GM12874 (cell line): ENCODE data around the gene RPS21.

ENCODE experiments used
- TF ChIP-seq, protein P1 (sequence below): IDR thresholded peaks from 2 replicates; pipeline ENCODE4 v1.5.1; 2011; ENCODE audit warnings: low read depth, mild to moderate bottlenecking, control low read depth, low read length, moderate library complexity; ENCODE audit not compliant: insufficient read depth

The RPS21 gene

DNA sequence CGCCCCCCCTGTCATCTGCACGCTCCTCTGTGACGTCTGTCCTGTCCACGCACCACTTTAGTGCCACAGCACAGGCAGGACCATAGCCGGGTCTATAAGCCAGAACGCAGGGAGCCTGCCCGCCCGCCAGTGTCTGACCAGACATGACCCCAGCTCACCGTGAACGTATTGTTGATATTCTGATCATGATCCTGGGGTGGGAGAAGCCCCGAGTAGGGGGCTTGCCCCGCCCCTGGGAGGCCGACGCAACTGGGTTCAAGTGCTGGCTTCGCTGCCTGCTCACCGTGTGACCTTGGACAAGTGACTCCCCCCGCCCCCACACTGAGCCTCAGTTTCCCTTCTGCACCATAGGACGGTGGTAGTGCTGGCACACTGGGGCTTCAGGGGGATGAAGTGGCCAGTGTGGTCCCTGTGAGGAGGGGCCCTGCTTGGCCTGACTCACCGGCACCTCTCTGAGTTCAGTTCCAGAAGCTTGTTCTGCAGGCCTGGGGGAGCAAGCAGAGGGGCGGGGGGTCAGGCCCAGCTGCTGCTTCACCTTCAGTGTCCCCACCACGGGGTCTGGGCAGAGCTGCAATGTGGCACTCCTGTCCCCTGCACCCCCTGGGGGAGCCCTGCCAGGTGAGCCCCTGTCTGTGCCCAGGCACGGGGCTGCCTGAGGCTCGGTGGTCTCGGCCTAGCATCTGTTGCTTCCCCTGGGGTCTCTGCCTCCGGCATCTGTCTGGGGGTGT is 31.2 kb downstream of the RPS21 start:
- TF ChIP-seq, protein P1, sequence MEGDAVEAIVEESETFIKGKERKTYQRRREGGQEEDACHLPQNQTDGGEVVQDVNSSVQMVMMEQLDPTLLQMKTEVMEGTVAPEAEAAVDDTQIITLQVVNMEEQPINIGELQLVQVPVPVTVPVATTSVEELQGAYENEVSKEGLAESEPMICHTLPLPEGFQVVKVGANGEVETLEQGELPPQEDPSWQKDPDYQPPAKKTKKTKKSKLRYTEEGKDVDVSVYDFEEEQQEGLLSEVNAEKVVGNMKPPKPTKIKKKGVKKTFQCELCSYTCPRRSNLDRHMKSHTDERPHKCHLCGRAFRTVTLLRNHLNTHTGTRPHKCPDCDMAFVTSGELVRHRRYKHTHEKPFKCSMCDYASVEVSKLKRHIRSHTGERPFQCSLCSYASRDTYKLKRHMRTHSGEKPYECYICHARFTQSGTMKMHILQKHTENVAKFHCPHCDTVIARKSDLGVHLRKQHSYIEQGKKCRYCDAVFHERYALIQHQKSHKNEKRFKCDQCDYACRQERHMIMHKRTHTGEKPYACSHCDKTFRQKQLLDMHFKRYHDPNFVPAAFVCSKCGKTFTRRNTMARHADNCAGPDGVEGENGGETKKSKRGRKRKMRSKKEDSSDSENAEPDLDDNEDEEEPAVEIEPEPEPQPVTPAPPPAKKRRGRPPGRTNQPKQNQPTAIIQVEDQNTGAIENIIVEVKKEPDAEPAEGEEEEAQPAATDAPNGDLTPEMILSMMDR: no peak

DNA sequence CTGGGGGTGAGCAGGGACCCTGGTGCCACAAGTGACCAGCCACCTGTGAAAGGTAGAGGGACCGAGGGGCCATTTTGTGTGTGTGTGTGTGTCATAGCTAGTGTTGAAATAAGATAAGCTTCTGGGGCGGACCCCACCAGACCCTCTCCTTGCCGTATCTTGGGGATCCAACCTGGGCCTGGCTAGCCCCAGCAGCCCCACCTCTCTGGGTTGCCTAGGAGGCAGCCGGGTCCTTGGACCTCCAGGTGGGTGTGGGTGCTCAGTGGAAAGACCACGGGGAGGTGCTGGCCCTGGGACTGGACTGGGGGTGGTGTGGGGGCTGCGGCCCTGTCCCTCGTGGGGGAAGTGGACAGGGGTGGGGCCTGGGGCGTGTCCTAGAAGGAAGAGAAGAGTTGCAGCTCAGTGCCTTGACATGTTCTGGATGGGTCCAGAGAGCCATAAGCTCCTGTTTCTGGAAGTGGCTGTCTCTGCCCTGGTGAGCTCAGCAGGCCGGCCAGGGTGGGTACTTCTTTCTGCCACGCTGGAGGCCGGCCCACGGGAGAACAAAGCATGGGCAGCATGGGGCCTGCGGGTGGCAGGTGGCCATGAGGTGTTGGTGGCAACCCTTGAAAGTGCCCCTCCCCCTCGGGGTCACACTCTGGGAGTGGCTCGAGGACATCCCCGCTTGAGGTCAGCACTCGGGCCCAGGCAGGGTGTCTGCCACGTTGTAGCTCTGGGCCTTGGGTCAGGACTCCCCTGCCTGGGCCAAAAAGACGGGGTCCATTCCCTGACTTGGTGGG is 32.0 kb downstream of the RPS21 start:
- TF ChIP-seq, protein P1: no peak

DNA sequence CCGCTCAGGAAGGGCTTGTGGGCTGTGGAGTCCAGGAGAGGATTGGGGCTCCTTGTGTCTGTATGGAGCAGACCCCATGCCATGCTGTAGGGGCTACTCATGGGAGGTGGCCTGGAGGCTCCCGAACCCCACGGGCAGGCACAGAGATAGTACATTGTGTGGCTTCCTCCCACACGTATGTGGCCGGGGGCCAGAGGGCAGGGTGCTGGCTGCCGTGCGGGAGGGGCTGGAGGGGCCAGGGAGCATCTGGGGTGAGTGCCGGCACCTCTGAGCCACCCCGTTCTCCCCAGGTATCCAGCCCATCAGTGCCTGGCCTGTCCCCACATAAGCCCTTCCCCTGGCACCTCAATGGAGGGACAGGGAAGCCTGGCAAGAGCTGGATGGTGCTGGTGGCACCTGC is 32.9 kb downstream of the RPS21 start:
- TF ChIP-seq, protein P1: no peak

DNA sequence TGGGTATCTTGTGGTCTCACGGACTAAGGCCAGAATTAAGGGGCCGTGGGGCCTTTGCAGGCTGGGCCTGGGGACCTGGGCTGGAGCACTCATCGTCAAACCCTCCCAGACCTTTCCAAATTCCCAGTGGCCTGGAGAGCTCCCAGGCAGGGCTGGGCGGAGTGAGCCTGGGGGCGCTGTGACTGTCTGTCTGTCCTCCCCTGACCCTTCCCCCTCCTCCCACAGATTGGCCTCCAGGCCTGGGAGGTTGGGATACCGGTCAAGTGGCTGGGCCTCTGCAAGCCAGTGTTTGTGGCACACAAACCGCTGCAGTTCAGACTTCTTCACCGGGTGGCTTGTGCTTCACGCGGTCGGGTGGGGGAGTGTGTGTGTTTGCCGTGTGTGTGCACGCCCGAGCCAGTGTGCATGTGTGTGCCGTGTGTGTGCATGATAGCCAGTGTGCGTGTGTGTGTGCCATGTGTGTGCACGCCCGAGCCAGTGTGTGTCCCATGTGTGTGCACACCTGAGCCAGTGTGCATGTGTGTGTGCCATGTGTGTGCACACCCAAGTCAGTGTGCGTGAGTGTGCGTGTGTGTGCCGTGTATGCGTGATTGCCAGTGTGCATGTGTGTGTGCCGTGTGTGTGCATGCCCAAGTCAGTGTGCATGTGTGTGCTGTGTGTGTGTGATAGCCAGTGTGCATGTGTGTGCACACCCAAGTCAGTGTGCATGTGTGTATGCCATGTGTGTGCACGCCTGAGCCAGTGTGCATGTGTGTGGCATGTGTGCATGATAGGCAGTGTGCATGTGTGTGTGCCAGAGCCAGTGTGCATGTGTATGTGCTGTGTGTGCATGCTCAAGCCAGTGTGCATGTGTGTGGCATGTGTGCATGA is 34.2 kb downstream of the RPS21 start:
- TF ChIP-seq, protein P1: no peak

DNA sequence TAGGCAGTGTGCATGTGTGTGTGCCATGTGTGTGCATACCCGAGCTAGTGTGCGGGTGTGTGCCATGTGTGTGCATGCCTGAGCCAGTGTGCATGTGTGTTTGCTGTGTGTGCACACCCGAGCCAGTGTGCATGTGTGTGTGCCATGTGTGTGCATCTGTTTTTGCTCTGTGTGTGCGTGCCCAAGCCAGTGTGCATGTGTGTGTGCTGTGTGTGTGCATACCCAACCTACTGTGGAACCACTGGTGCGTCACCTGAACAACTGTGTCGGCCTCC is 34.8 kb downstream of the RPS21 start:
- TF ChIP-seq, protein P1: no peak

DNA sequence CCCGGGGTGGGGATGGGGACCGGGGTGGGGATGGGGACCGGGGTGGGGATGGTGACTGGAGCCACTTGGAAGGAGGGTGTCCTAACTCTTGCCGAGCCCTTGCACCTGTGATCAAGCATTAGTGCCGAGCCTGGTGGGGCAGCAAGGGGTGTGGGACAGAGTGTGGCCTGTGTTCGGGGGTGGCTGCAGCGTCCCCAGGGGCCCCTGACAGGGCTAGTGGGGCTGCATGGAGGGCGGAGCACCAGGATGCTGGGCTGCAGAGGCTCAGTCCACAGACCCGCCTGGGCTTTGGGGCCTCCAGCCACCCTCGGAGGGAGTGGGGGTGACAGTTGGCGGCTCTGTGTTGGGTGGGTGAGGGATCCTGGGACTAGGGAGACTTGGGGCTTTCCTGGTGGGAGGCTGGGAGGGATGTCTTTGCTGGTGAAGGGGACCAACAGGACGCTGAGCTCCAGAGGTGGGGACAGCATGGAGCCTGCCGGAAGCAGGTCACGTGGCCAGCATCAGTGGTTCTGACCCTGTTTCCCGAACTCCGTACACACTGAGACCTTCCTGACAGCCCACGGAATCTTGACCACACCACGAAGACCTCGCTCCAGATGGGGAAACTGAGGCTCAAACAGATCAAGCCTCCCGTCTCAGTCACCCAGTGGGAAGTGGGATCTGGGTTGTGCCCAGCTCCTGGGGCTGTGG is 35.9 kb downstream of the RPS21 start:
- TF ChIP-seq, protein P1: no peak

DNA sequence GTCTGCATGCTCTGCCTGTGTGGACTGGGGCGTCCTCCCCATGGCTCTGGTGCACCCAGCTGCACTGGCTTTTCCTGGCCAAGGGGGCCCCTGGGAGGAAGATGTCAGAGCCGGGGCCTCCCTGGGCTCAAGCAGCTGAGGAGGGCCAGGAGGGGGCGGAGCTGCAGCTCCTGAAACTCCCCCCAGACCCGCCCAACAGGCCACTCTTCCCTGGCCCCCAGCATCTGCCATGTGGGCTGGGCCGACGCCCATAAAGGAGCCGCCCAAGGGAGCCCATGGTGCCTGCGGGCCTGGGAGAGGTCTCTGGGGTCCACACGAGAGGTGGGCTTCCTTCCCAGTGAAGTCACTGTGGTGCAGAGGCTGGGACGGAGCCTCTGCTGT is 36.4 kb downstream of the RPS21 start:
- TF ChIP-seq, protein P1: no peak
